A673 (cell line): ENCODE measurements around the gene GABARAPL2.

Experiments used
- EZH2 ChIP-seq: fragments of 200-600 bp; sonication (generic); IDR thresholded peaks from 2 replicates; pipeline ENCODE4 v1.6.1; 2017; ENCODE audit warnings: borderline replicate concordance, low read depth, mild to moderate bottlenecking, mixed read lengths, antibody characterized with exemption, low read length; ENCODE audit not compliant: poor library complexity, severe bottlenecking
- TF ChIP-seq, protein P1 (sequence below): fragments of 300-800, 200-600 bp; sonication (generic); conservative IDR thresholded peaks from 2 replicates; pipeline ENCODE4 v1.5.1; 2017; ENCODE audit warnings: low read depth, mild to moderate bottlenecking, antibody characterized with exemption, low read length, moderate library complexity, mixed read lengths

DNA sequence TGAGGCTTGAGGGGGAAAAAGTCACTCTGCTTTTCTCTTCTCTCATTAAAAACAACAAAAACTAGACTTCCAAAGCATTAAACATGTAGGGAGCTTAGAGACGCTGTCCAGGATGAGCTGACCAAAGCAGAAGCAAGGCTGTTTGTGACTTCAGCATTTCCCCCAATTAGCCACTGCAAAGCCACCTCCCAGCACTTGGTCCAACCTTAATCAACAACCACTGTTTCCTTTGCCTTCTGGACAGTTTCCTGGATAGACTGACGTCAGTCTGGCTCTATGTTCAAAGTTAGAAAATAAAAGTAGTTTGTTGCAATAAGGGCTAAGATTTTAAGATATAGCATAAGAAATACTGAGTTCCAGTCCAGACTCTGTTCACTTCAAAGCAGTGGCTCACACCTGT is 13.2 kb upstream of the GABARAPL2 start:
- TF ChIP-seq, protein P1, sequence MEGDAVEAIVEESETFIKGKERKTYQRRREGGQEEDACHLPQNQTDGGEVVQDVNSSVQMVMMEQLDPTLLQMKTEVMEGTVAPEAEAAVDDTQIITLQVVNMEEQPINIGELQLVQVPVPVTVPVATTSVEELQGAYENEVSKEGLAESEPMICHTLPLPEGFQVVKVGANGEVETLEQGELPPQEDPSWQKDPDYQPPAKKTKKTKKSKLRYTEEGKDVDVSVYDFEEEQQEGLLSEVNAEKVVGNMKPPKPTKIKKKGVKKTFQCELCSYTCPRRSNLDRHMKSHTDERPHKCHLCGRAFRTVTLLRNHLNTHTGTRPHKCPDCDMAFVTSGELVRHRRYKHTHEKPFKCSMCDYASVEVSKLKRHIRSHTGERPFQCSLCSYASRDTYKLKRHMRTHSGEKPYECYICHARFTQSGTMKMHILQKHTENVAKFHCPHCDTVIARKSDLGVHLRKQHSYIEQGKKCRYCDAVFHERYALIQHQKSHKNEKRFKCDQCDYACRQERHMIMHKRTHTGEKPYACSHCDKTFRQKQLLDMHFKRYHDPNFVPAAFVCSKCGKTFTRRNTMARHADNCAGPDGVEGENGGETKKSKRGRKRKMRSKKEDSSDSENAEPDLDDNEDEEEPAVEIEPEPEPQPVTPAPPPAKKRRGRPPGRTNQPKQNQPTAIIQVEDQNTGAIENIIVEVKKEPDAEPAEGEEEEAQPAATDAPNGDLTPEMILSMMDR = no peak
- no peak for TF ChIP-seq EZH2
